Left lobe of liver (tissue), 2 donors: ENCODE data around the gene TAS2R19. TPM values are rescaled to one million over a fixed set of nuclear protein-coding genes. Genes with fewer than 3 reads are reported as not detected.
"Not testable (repeated sequence)": the region's sequence is repeated elsewhere in the genome, so short reads cannot be mapped to it uniquely, and the experiment has no call there.

ENCODE experiments used
- ATAC-seq: fragments of 200-7000 bp; cut with Tn5 transposase; one replicate; pipeline ENCODE4 v1.9.1; 2020; ENCODE audit warnings: mild to moderate bottlenecking, moderate library complexity
- DNase-seq: peaks from one replicate; pipeline ENCODE4 v3.0.0-alpha.2; 2020; ENCODE audit warnings: low spot score
- total RNA-seq: library from RNA; stranded (reverse); gene quantifications from one replicate; pipeline ENCODE4 v1.2.1, GENCODE V29; 2021
- donor health status: DM: no; HTN: no; CAD: no; lungs with moderate emphysema.
- donor health status: DM: no; HTN: yes; CAD: no.

Gene TAS2R19, protein sequence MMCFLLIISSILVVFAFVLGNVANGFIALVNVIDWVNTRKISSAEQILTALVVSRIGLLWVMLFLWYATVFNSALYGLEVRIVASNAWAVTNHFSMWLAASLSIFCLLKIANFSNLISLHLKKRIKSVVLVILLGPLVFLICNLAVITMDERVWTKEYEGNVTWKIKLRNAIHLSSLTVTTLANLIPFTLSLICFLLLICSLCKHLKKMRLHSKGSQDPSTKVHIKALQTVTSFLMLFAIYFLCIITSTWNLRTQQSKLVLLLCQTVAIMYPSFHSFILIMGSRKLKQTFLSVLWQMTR
- 0.78 TPM for total RNA-seq

DNA sequence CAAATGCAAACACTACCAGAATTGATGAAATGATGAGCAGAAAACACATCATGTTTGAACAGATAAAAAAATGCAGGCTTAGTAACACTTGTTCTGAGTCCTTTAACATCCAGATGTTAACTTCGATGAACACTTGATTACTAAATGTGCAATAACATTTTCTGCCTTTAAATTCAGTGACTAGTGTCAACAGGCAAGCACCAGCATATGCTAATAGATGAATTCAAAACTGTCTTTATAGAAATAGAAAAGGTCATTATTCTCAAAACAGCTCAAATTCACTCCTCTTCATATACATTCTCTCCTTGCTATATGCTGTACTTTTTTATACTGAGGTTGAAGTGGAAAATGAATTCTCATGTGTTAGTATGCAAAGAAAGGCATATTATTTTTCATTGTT, at the start of gene TAS2R19:
TAS2R19 (minus strand) TSS at position 101 of the 400 bp plus-strand sequence; CDS start at position 52, 49 bp downstream.
- no peak for ATAC-seq
- no peak for DNase-seq

DNA sequence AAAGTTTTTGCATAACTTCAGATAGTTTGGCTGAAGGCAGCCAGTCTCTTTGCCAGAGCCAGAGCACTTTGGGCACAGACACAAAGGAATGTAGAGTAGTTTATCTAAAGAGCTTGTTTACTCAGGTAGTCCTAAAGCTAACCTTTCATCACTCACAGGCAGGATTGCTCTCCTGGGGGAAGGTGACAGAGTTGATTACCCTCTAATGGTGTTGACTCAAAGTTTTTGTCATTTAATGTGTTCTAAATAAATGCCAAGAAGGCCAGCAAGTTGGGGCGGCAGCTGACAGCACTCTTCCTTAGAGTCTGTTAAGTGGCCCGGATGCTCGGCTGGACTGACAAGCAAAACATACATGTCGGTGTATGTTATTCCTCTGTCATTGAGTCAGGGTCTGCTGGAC, 49.0 kb upstream of the TAS2R19 start:
- no peak for ATAC-seq

DNA sequence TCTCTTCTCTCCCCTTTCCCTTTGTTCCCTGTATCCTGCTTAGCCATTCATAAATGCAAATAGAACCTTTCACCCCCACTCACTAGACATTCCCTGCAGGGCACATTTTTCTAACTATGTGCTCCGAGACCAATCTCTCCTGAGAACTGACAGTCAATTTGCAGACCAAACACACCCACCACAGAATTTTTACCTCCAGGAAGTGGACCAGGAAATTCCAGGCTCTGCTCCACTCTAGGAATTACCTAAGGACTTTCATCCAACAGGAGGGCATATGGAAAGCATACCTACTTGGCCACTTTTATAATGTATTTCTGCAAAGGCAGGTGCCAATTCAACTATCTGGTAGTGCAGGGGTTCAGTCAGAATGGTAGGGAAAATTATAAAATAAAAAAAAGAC, 48.6 kb upstream of the TAS2R19 start:
- DNase-seq (no peak), ATAC-seq (no peak)

More for the DNA sequence above, 49.0 kb upstream of the TAS2R19 start:
- no peak for DNase-seq

DNA sequence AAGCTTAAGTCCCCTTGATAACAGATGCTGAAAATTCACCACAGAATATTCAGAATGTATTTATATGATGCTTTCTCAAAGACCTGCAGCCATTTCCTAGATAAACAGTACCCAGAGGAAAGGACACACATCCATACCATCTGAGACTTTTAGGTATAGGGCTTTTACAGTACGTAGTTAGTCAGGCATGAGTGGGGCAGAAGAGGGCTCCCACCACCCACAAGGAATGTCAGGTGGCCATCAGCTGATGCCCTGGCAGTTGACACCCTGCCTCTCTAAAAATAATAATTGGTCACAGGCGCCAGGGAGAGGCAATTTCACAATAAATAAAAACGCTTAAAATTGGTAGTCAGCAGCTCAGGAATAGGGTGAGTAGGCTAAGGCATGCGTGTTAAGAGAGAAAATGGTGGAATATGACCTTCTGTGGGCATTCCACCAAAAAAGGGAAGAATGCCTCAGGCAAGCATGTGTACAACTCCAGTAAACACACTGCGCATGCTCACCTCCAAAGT, 47.5 kb upstream of the TAS2R19 start:
- DNase-seq (no peak), ATAC-seq (no peak)

DNA sequence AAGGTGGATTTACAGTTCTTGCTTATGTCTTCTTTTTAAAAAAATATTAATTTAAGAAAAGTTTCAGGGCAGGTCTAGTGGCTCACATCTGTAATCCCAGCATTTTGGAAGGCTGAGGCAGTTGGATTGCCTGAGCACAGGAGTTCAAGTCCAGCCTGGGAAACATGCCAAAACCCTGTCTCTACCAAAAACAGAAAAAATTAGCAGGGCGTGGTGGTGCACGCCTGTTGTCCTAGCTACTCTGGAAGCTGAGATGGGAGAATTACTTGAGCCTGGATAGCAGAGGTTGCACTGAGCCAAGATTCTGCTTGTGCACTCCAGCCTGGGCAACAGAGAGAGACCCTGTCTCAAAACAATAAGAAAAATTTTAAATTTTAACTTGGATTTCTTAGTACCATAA, 45.1 kb upstream of the TAS2R19 start:
- DNase-seq = peak; percentile 47
- ATAC-seq = peak; percentile 83

DNA sequence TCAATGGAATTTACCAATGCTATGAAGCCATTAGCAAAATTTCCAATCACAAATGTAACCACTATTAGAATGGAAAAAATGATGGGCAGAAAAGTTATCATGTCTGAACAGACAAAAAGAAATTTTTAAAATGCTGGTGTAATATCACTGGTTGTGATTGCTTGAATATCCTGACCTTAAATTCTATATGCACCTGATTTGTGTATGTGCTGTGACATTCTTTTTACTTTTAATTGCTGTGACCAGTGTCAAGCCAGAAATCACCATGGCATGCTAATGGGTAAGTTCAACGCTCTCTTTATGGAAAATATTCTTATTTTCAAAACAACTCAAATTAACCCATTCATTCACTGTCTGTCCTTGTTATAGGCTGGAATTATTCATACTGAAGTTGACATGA, 39.8 kb upstream of the TAS2R19 start, which contains the start of gene TAS2R46:
TAS2R46 (minus strand) TSS at position 101 of the 400 bp plus-strand sequence; CDS start at position 101, 0 bp downstream.
- not testable (repeated sequence) for DNase-seq, ATAC-seq

DNA sequence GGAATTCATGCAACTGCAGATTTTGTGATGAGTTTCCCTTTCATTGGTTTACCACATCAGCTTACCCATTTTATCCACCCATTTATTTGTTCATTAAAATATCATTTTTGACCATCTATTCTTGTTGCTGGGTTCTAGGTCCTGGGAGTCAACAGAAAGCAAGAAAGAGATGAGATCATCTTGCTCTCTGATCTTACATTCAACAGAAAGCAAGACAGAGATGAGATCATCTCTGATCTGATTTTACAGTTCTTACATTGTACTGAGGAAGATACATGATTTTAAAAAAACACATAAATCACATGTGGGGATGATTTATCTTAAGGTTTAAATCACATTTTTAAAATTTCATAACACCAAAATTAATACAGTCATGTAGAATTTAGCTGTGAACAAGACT, 37.4 kb upstream of the TAS2R19 start:
- no peak for ATAC-seq
- no peak for DNase-seq

DNA sequence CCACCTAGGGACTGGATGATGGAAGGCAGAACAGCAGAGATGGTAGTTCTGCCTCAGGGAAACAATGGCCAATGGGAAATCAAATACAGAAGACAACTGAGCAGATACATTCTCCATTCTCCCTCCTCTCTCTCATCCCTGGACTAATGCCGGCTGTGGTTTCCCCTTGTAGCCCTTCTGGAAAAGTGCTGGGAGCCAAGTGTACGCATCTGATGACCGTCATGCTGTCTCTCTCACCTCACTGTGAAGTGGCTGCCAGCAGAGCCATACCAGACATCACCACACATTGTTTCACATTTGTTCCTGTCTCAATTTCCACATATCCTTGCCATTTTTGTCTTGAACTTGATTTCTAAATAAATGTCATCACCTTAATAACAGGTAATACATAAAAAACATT, 36.6 kb upstream of the TAS2R19 start:
- no peak for DNase-seq
- no peak for ATAC-seq

DNA sequence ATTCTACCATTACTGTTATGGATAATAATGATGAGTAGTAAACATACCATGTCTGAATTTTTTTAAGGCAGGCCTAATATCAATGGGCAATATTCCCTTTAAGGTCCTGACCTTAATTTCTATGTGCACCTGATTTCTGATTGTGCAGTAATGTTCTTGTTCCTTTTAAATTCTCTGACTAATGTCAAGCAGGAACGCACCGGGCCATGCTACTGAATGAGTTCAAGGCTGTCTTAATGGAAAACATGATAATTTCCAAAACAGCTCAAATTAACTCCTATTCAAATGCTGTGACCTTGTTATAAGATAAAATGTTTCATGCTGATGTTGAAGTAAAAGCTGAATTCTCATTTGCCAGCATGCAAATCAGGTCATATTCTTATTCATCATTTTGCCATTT, 32.9 kb upstream of the TAS2R19 start:
- no peak for DNase-seq
- no peak for ATAC-seq

DNA sequence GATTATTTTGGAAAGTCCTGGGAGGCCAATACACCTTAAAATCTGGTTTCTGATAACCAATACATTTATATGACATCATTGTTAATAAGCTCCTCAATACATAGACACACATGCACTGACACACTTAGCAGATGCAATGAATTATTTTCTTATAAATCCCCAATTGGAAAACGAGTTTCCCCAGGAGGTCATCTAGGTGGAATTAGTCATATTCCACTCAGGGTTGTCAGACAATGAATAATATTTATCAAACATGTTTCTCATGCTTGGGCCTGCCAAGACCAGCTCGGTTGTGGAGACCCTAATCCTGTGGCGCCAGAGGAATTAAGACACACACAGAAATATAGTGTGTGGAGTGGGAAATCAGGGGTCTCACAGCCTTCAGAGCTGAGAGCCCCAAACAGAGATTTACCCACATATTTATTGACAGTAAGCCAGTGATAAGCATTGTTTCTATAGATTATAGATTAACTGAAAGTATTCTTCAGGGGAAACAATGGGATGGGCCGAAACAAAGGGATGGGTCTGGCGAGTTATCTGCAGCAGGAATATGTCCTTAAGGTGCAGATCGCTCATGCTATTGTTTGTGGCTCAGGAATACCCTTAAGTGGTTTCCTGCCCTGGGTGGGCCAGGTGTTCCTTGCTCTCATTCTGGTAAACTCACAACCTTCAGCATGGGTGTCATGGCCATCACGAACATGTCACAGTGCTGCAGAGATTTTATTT, 27.5 kb upstream of the TAS2R19 start:
- ATAC-seq, DNase-seq: not testable (repeated sequence)

DNA sequence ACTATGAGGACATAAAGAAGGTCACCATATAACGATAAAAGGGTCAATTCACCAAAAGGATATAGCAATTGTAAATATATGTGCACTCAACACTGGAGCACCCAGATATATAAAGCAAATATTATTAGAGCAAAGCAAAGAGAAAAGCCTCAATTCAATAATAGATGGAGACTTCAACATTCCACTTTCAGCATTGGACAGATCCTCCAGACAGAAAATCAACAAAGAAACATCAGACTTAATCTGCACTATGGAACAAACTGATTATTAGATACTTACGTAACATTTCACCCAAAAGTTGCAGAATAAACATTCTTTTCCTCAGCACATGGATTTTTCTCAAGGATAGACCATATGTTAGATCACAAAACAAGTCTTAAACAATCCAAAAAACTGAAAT, 18.9 kb upstream of the TAS2R19 start:
- not testable (repeated sequence) for DNase-seq, ATAC-seq

DNA sequence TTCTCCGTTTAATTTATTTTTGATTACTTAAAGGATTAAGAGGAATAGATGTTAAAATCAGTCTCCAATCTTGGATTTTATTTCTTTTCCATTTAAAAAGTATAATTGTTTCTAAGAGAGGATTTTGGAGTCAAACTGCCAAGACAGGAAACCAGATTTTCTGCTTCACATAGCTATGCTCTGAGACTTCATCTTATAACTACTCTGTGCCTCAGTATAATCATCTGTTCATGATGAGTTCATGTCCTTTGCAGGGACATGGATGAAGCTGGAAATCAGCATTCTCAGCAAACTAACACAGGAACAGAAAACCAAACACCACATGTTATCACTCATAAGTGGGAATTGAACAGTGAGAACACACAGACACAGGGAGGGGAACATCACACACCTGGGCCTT, 17.7 kb upstream of the TAS2R19 start:
- DNase-seq = no peak
- no peak for ATAC-seq

DNA sequence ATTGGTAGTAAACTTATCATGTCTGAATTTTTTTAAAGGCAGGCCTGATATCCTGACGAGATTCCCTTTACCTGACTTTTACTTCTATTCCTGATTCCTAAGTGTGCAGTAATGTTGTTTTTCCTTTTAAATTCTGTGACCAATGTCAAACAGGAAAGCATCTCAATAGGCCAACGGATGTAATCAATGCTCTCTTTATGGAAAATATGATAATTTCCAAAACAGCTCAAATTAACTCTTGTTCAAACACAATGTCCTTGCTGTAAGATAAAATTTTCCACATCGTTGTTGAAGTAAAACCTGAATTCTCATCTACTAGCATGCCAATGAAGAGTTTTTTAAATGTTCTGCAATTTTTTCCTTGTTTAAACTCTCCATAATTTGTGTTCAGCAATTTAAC, 16.8 kb upstream of the TAS2R19 start:
- DNase-seq = no peak
- ATAC-seq = no peak

DNA sequence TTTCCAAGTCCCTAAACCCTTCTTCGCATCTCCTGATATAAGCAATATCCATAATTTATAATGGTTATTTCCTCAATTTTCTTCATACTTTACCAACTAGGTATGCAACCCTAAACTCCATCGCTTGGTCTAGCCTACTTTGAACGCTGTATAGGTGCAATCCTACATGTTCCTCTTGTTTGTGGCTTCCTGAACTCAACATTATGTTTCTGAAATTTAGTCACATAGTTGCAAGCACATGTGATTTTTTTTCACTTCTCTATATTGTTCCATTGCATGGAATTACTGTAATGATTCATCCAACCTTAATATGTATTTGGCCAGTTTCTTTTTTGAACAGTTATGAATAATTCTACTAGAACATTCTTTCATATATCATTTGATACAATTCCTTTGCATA, 11.5 kb upstream of the TAS2R19 start:
- not testable (repeated sequence) for ATAC-seq, DNase-seq

DNA sequence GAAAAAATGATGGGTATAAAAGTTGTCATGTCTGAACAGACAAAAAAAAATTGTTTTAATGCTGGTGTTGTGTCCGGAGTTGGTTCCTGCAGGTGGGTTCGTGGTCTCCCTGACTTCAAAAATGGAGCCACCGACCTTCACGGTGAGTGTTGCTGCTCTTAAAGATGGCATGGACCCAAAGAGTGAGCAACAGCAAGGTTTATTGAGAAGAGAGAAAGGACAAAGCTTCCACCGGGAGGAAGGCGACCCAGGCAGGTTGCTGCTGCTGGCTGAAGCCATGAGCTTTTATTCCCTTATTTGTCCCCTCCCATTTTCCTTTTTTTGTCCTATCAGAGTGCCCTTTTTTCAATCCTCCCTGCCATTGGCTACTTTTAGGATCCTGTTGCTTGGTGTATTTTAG, 8.9 kb upstream of the TAS2R19 start, which contains the start of gene TAS2R31:
TAS2R31 (minus strand) TSS at position 101 of the 400 bp plus-strand sequence; CDS start at position 29, 72 bp downstream.
- ATAC-seq (no peak), DNase-seq (no peak)

DNA sequence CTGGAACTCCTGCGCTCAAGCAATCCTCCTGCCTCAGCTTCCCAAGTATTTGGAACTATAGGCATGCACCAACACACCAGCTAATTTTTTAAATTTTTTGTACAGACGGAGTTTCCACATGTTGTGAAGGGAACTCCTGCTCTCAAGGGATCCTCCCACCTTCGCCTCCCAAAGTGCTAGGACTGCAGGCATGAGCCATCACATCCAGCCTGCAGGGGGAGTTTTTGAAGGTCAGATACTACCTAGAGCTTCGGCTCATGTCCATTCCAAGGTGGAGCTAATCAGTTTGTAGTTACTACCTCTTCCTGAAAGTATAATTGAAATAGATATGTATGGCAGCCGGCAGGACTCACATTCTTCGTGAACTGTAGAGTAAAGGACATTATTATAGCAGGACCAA, 3.7 kb upstream of the TAS2R19 start:
- ATAC-seq = no peak

DNA sequence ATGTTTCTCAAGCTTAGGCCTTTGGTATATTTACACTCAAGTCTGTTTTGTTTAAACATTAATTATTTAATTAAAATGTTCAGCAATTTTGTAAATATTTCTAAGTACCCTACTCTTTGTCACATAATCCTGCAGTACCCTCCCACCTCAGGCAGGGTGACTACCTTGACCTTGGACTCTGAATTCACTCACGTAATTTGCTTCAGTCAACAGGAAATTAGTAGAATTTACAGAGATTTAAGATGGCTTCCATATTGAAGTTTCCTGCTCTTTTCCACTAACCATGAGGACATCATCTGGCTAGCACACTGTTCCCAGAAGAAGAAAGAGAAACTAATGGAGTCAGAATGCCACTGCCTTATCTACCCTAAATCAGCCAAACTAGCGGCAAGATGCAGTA, 967 bp upstream of the TAS2R19 start:
- DNase-seq (no peak), ATAC-seq (no peak)

More for the DNA sequence above, 3.7 kb upstream of the TAS2R19 start:
- DNase-seq = no peak

DNA sequence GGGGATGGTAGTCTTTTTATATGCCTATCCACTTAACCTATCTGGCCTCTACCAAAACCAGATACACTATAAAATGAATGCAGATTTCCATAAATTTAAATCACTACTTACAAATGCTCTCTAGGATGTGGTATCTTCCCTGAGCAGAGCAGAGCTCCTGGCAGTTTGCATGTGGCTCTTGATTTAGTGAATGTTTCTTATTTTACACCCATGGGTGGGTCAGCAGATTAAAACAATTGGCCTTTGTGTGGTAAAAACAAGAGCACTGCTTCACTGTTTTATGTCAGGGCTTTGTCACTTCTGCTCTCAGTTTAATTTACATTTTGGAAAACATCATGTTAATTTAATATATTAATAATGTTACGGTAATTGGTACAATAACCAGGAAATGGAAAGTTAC, 5.5 kb downstream of the TAS2R19 start:
- ATAC-seq = no peak
- no peak for DNase-seq

DNA sequence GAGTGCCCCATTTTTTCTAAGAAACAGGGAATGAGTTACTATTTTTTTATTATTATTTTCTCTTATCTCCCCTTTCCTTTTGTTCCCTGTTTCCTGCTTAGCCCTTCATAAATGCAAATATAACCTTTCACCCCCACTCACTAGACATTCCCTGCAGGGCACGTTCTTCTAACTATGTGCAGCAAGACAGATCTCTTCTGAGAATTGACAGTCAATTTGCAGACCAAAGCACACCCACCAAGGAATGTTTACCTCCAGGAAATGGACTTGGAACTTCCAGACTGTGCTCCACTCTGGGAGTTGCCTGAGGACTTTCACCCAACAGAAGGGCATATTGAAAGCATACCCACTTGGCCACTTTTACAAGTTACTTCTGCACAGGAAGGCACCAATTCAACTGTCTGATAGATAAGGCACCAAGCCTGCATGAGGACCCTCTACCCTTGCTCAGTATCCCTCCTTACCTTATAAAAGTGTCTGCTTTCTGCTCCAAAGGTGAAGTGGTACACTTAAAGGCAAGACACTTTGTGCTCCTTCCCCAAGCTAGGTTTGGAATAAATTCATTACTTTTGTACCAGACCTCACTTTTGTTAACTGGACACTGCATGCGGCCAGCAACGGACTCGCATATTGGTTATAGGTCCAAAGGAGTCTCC, 6.5 kb downstream of the TAS2R19 start:
- peak; percentile 90 for ATAC-seq
- DNase-seq = no peak

DNA sequence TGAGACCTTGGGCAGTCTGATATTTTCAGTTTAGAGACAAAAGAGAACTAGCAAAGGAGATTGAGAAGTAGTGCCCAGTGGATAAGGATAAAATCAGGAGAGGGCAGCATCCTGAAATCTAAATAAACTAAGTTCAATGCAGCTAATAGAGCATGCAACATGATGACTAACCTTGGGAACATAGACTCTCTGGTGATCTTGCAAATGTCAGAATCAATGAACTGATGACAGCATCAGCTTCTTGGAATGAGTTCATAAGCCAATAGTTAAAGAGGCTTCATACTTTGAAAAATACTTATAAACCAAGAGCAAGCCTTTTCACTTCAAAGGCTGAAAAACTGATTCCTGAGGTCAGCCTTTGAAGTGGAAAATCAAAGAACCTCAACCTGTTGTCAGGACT, 8.2 kb downstream of the TAS2R19 start:
- ATAC-seq (no peak), DNase-seq (no peak)

DNA sequence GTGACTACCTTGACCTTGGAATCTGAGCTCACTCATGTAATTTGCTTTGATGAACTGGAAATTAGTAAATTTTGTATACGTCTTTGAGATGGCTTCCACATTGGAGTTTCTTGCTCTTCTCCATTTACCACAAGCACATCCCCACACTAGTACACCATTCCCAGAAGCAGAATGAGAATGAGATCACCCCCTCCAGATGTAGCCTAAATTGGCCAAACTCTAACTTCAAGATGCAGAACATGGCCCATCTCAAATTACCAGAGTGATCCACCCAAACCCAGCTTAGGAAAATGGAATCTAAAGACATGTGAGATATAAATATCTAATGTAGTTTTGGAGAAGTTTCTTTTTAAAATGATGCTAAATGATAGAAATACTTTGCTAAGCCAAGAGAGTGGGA, 14.8 kb downstream of the TAS2R19 start:
- DNase-seq (no peak), ATAC-seq (no peak)
